ENCODE measurements around the gene MYO18A.

DNA sequence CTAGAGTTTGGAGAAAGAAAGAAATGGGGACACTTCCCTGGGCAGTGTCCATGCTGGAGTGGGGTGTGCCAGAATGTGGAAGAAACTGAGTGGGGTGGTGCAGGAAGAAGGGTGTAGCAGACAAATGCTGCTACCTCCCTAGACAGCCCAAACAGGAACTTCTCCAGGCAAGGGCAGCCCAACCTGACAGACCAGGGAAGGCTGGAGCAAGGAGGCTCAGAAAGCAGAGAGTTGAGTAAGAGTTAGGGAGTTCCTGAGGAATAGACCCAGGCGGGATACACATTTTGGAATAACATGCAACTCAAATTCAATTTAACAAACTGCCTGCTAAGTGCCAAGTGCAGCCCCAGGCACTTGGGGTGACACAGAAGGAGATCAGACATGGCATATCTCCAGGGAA lies 1.0 kb upstream of the MYO18A start:
- TF ChIP-seq, protein P1, sequence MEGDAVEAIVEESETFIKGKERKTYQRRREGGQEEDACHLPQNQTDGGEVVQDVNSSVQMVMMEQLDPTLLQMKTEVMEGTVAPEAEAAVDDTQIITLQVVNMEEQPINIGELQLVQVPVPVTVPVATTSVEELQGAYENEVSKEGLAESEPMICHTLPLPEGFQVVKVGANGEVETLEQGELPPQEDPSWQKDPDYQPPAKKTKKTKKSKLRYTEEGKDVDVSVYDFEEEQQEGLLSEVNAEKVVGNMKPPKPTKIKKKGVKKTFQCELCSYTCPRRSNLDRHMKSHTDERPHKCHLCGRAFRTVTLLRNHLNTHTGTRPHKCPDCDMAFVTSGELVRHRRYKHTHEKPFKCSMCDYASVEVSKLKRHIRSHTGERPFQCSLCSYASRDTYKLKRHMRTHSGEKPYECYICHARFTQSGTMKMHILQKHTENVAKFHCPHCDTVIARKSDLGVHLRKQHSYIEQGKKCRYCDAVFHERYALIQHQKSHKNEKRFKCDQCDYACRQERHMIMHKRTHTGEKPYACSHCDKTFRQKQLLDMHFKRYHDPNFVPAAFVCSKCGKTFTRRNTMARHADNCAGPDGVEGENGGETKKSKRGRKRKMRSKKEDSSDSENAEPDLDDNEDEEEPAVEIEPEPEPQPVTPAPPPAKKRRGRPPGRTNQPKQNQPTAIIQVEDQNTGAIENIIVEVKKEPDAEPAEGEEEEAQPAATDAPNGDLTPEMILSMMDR (IDR thresholded peaks at IDR 0.05; ENCODE audit: low read length) = no peak
- no peak for TF ChIP-seq EZH2 (optimal IDR thresholded peaks at IDR 0.05; ENCODE audit: low read depth, low read length)
